HEK293 (cell line): ENCODE data around the gene APOH.

Experiments used
- CTCF ChIP-seq: fragments of 450-650 bp; formaldehyde crosslinking; IDR thresholded peaks from 2 replicates; pipeline ENCODE4 v1.5.1; 2016; ENCODE audit warnings: missing biosample characterization, missing genetic modification characterization
- ZNF37A ChIP-seq: fragments of 450-650 bp; IDR thresholded peaks from 2 replicates; pipeline ENCODE4 v1.5.1; 2018; ENCODE audit warnings: missing biosample characterization, missing genetic modification characterization

GRCh38 chr17:66228887-66229782, at the start of gene APOH:
- TF ChIP-seq CTCF (tag by site-specific recombination) (no peak), ZNF37A (tag by site-specific recombination) (no peak)
